Measurements from ENCODE around the gene SREBF2. TPM values are rescaled to one million over a fixed set of nuclear protein-coding genes. Genes with fewer than 3 reads are reported as not detected.

The SREBF2 gene
- total RNA-seq, 3 donors from 2014 or later (not counting 1 experiment from before 2014, with no cell fraction given): 101 to 106 (median 105) TPM

DNA sequence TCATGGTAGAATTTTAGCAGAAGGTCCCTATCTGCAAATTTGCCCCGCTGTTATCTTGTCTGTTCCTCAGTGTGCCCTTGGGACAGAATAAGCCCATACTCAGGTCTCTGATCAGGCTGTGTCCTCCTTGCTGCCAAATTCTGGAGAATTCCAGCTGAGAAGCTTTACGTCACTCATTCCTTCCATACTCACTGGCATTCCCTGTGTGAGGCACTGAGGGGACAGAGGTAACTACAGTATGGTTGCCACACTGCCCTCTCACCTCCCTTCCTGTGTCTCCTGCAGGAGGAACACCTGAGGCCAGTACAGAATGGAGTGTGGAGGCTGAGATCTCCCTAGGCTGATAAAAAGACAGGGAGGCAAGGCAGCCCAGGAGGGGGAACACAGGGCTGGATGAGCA is 50.5 kb downstream of the SREBF2 start:
- peaks cover 63% of the 10 kb centered on the region for H3K36me3 ChIP-seq (ENCODE audit: control insufficient read depth, insufficient read depth, low read length)
- DNase-seq (no peak), ATAC-seq (no peak)
- H3K4me1 ChIP-seq (ENCODE audit: control insufficient read depth, insufficient read depth, low read length): peaks cover 15% of the 10 kb centered on the region
- Mint-ChIP-seq H3K27me3 (ENCODE audit: low read depth in 2 of 2) (no peaks in the 10 kb centered on the region), H3K9me3 (no peaks in the 10 kb centered on the region), H3K4me1 (peaks cover 0 to 5% of the 10 kb centered on the region in 2 donors), H3K4me3 (no peak overlapping the region), H3K27ac (peak overlapping the region in 1 of 2 donors; percentile 42), H3K36me3 (peaks cover 31% of the 10 kb centered on the region)
- no peaks in the 10 kb centered on the region for H3K27me3 ChIP-seq (ENCODE audit: control insufficient read depth, insufficient read depth, low read length)
- H3K4me3 ChIP-seq (ENCODE audit: low read length): no peak overlapping the region
- peak overlapping the region; percentile 37 for H3K27ac ChIP-seq (ENCODE audit: low read length)
- intact Hi-C loops (cut with micrococcal nuclease): no loop called here
- no peak for TF ChIP-seq CTCF (IDR thresholded peaks at IDR 0.05)
- WGBS (ENCODE audit: insufficient coverage): 98% methylated on average over 2 of the region's 2 CpGs
- H3K9me3 ChIP-seq (ENCODE audit: control insufficient read depth, insufficient read depth, low read length): no peaks in the 10 kb centered on the region

- Mint-ChIP-seq H3K4me1 (peaks cover 0 to 5% of the 10 kb centered on the region in 2 donors), H3K27me3 (ENCODE audit: low read depth in 2 of 2) (no peaks in the 10 kb centered on the region), H3K4me3 (no peak overlapping the region), H3K27ac (no peak overlapping the region), H3K36me3 (peaks cover 32% of the 10 kb centered on the region), H3K9me3 (no peaks in the 10 kb centered on the region)
- H3K36me3 ChIP-seq (ENCODE audit: control insufficient read depth, insufficient read depth, low read length): peaks cover 66% of the 10 kb centered on the region
- no peak overlapping the region for H3K27ac ChIP-seq (ENCODE audit: low read length)
- no peaks in the 10 kb centered on the region for H3K27me3 ChIP-seq (ENCODE audit: control insufficient read depth, insufficient read depth, low read length)
- 100% methylated on average over 2 of the region's 2 CpGs for WGBS (ENCODE audit: insufficient coverage)
- ATAC-seq: no peak
- H3K4me1 ChIP-seq (ENCODE audit: control insufficient read depth, insufficient read depth, low read length): peaks cover 15% of the 10 kb centered on the region
- TF ChIP-seq CTCF (IDR thresholded peaks at IDR 0.05): no peak
- no peak overlapping the region for H3K4me3 ChIP-seq (ENCODE audit: low read length)
- no peaks in the 10 kb centered on the region for H3K9me3 ChIP-seq (ENCODE audit: control insufficient read depth, insufficient read depth, low read length)
- intact Hi-C loops (cut with micrococcal nuclease): no loop called here
- no peak for DNase-seq
Measured at GRCh38 chr22:41885116-41885515, 52.2 kb downstream of the SREBF2 start.

DNA sequence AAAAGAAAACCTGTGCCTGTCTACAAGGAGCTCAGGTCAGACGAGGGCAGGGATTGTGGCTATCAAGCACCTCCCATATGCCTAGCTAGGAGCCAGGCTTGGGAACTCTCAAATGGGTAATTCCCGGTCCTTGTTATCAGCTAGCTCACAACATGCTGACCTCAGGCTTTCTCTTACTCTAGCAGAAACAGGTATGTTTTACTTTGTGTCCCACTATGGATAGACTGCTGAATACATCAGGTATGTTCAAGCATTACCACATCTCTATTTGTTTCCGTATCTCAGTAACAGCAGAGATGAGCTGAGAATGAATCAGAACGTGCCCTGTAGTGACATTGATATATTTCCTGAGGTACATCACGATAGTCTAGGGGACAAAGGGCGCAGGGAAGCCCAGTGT is 52.6 kb downstream of the SREBF2 start:
- peaks cover 32% of the 10 kb centered on the region for H3K36me3 Mint-ChIP-seq
- intact Hi-C loops (cut with micrococcal nuclease): no loop called here
- no peaks in the 10 kb centered on the region for H3K27me3 Mint-ChIP-seq (ENCODE audit: low read depth in 2 of 2)
- no peak overlapping the region for H3K4me3 Mint-ChIP-seq
- H3K27ac ChIP-seq (ENCODE audit: low read length): no peak overlapping the region
- DNase-seq (no peak), ATAC-seq (no peak)
- no peak overlapping the region for H3K4me3 ChIP-seq (ENCODE audit: low read length)
- no peaks in the 10 kb centered on the region for H3K9me3 ChIP-seq (ENCODE audit: control insufficient read depth, insufficient read depth, low read length)
- peaks cover 67% of the 10 kb centered on the region for H3K36me3 ChIP-seq (ENCODE audit: control insufficient read depth, insufficient read depth, low read length)
- peaks cover 0 to 5% of the 10 kb centered on the region in 2 donors for H3K4me1 Mint-ChIP-seq
- H3K4me1 ChIP-seq (ENCODE audit: control insufficient read depth, insufficient read depth, low read length): peaks cover 15% of the 10 kb centered on the region
- H3K27me3 ChIP-seq (ENCODE audit: control insufficient read depth, insufficient read depth, low read length): no peaks in the 10 kb centered on the region
- no peaks in the 10 kb centered on the region for H3K9me3 Mint-ChIP-seq
- H3K27ac Mint-ChIP-seq: no peak overlapping the region
- WGBS (ENCODE audit: insufficient coverage): 95% methylated on average over 6 of the region's 6 CpGs
- no peak for TF ChIP-seq CTCF (IDR thresholded peaks at IDR 0.05)

GRCh38 chr22:41888627-41889200 is 55.8 kb downstream of the SREBF2 start:
- H3K4me3 ChIP-seq (ENCODE audit: low read length): no peak overlapping the region
- H3K4me1 ChIP-seq (ENCODE audit: control insufficient read depth, insufficient read depth, low read length): peaks cover 10% of the 10 kb centered on the region
- Mint-ChIP-seq H3K4me3 (no peak overlapping the region), H3K27ac (peak overlapping the region in 1 of 2 donors; percentile 36), H3K4me1 (no peaks in the 10 kb centered on the region), H3K9me3 (no peaks in the 10 kb centered on the region), H3K36me3 (peaks cover 17% of the 10 kb centered on the region), H3K27me3 (ENCODE audit: low read depth in 2 of 2) (no peaks in the 10 kb centered on the region)
- ATAC-seq (no peak), DNase-seq (no peak)
- no peaks in the 10 kb centered on the region for H3K9me3 ChIP-seq (ENCODE audit: control insufficient read depth, insufficient read depth, low read length)
- H3K27ac ChIP-seq (ENCODE audit: low read length): no peak overlapping the region
- H3K36me3 ChIP-seq (ENCODE audit: control insufficient read depth, insufficient read depth, low read length): peaks cover 61% of the 10 kb centered on the region
- H3K27me3 ChIP-seq (ENCODE audit: control insufficient read depth, insufficient read depth, low read length): no peaks in the 10 kb centered on the region
- 97% methylated on average over 3 of the region's 4 CpGs for WGBS (ENCODE audit: insufficient coverage)
- intact Hi-C loops (cut with micrococcal nuclease): no loop called here
- TF ChIP-seq CTCF (IDR thresholded peaks at IDR 0.05): no peak

All from natural killer cell (primary cell).